PC-3 (cell line): Measurements from ENCODE around the gene ADI1.

Experiments
- CTCF ChIP-seq: fragments of 300-600 bp; sonication (generic); conservative IDR thresholded peaks from 2 replicates; pipeline ENCODE4 v1.5.1; 2017; ENCODE audit warnings: antibody characterized with exemption, low read depth, mild to moderate bottlenecking, low read length
- EZH2 ChIP-seq: fragments of 300-600 bp; sonication (generic); IDR thresholded peaks from one replicate; pipeline ENCODE4 v1.6.1; 2017; ENCODE audit warnings: antibody characterized with exemption, mild to moderate bottlenecking, low read length; ENCODE audit not compliant: unreplicated experiment
- EZH2phosphoT487 ChIP-seq: fragments of 300-600 bp; sonication (generic); IDR thresholded peaks from 2 replicates; pipeline ENCODE4 v1.6.1; 2018; ENCODE audit warnings: mild to moderate bottlenecking, antibody characterized with exemption, low read length, borderline replicate concordance

GRCh38 chr2:3488855-3489763 lies 30.2 kb downstream of the ADI1 start:
- TF ChIP-seq CTCF (no peak), EZH2phosphoT487 (no peak), EZH2 (no peak)
